HG03280 (cell line): ENCODE measurements around the gene RELA.
"Not testable (repeated sequence)": the region's sequence is repeated elsewhere in the genome, so short reads cannot be mapped to it uniquely, and the experiment has no call there.

Experiments used
- ATAC-seq: cut with Tn5 transposase; IDR thresholded peaks from one replicate; pipeline ENCODE4 v1.9.1; 2021; ENCODE audit warnings: mild to moderate bottlenecking, moderate library complexity; ENCODE audit not compliant: unreplicated experiment

Gene RELA

DNA sequence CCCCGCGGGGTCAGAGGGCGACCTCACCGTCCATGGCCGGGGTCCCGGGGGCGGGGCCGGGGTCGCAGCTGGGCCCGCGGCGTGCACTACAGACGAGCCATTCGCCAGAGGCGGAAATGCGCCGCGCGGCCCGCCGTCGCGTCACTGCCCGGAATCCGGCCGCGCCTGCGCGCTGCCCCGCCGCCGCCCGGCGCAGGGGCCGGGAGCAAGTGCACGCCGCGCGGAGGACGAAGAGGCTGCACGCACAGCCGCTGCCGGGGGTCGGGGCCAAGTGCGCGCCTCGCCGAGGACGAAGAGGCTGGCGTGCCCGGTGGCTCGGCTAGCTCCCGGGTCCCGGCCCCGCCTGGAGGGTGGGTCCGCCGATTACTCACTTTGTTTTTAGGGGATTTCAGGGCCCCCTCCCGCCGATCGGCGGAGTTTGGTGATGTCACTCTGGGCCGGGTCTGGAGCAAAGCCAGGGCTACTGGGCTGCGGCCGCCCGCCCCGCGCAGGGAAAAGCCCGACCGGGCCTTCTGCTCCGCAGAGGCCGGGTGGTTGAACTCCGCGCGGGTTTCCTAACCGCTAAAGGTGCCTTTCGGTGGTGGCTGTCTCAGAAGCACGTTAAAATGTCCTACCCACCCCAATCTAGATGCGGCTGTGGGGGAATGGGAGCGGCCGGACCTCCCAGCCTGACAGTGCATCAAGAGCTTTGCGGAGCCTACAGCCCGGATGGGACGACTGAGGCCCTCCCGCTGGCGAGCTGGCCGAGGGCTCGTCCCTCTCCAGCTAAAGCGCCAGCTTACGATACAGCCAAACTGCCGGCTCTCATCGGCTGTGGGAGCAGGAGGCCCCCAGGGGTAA, at the start of gene RELA:
TSS of gene RELA (minus strand) at position 118 of the 840 bp plus-strand sequence. CDS start at position 34, 84 bp downstream.
- ATAC-seq, result peak; percentile 87

DNA sequence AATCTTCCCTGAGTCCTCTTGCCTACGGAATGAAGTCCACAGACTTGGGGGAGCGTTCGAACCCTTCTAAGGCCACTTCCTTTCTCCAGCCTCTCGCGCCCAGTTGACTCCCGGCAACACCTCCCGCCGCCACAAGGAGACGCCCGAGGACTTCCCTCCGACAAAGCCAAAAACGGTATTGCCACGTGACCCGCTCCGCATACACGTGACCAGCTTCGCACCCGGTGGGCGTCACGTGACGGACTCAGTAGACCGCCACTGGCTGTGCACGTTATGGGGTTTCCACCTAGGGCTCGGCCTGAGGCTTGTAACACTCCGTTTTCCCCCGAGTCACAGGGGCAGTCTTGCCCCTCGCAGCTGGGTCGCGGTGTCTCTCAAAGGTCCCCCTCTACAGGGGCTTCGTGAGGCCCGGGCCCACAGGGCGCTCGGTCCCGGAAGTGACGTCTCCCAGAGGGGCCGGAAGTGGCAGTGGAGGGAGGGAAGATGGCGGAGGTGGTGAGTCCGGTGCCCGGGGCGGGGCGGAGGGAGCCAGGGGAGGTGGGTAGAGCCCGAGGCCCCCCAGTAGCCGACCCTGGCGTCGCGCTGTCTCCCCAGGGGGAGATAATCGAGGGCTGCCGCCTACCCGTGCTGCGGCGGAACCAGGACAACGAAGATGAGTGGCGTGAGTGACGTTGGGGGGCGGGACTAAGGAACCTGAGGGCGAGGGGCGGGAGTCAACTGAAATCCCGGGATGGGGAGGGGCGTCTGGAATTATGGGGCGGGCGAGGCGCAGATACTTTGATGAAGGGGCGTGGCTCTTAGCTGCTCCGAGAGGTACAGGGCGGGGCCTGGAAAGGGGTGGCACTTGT, 49.3 kb upstream of the RELA start, which contains the start of gene KAT5:
TSS of gene KAT5 (plus strand) at position 468 of the 848 bp plus-strand sequence. CDS start at position 484, 16 bp downstream.
- ATAC-seq, result peak; percentile 87

- ATAC-seq, result no peak
Measured at GRCh38 chr11:65710421-65710820, 47.7 kb upstream of the RELA start.

DNA sequence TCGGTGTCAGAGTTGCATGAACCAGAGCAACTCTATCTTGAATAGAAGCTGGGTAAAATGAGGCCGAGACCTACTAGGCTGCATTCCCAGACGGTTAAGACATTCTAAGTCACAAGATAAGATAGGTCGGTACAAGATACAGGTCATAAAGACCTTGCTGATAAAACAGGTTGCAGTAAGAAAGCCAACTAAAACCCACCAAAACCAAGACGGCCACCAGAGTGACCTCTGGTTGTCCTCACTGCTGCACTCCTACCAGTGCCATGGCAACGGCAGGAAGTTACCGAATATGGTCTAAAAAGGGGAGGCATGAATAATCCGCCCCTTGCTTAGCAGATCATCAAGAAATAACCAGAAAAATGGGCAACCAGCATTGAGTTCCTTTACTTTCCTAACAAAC, 46.9 kb upstream of the RELA start:
- no peak for ATAC-seq

DNA sequence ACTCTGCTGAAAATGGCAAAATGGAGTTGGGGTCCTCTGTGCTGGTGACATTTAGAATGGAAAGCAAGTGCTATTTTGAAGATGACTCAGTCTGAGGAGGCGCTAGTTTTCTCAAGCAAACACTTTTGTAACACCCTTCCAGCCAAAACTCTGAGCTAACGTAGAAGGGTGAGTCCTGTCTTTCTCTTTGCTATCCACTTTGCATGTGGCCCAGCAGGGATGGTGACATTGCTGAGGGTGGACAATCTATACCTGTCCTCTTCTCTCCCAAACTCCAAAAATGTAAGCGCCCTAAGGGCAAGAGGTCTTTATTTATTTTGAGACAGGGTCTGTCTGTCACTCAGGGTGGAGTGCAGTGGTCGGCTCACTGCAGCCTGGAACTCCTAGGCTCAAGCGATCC, 45.7 kb upstream of the RELA start:
- ATAC-seq, result no peak

DNA sequence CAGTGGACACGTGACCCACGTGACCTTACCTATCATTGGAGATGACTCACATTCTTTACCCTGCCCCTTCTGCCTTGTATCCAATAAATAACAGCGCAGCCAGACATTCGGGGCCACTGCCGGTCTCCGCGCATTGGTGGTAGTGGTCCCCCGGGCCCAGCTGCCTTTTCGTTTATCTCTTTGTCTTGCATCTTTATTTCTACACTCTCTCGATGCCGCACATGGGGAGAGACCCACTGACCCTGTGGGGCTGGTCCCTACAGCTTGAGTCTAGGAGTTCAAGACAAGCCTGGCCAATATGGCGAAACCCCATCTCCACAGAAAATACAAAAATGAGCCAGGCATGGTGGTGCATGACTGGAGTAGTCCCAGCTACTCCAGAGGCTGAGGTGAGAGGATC, 44.3 kb upstream of the RELA start:
- not testable (repeated sequence) for ATAC-seq

DNA sequence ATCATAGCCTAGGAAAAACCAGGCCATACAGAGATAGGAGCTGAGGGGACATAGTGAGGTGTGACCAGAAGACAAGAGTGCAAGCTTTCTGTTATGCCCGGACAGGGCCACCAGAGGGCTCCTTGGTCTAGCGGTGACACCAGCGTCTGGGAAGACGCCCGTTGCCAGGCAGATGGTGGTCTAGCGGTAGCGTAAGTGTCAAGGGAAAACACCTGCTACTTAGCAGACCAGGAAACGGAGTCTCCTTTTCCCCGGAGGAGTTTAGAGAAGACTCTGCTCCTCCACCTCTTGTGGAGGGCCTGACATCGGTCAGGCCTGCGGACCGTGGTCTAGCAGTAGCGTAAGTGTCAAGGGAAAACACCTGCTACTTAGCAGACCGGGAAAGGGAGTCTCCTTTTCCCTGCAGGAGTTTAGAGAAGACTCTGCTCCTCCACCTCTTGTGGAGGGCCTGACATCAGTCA, 43.6 kb upstream of the RELA start:
- ATAC-seq, result not testable (repeated sequence)

- no peak for ATAC-seq
Measured at GRCh38 chr11:65703846-65704245, 41.1 kb upstream of the RELA start.

DNA sequence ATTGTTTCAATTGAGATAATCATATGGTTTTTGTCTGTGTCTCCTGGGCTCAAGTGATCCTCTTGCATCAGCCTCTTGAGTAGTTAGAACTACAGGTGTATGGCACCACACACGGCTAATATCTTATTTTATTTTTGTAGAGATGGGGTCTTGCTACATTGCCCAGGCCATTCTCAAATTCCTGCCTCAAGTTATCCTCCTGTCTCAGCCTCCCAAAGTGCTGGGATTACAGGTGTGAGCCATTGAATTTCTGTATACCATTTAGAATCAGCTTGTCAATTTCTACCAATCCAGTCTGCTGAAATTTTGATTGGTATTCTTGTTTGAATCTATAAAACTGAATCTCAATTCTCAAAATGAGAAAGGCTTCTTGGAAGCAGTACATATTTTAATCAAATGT, 39.0 kb upstream of the RELA start:
- ATAC-seq, result no peak

GRCh38 chr11:65700399-65700798, 37.7 kb upstream of the RELA start:
- ATAC-seq, result no peak

DNA sequence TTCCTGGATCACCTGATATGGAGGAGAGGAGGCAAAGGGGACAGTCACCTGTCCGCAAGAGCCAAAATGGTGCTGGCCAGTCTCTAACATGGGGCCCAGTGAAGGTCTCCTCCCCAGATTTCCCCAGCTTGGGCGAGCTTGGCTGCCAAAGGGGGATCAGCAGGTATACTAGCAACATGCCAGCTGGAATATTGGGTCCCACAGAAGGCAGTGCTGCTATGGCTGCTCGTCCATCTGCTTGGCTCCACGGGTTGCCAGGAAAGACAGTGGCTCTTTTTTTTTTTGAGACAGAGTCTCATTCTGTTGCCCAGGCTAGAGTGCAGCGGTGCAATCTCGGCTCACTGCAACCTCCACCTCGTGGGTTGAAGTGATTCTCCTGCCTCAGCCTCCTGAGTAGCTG, 36.6 kb upstream of the RELA start:
- no peak for ATAC-seq

- no peak for ATAC-seq
Measured at GRCh38 chr11:65698205-65698604, 35.5 kb upstream of the RELA start.

GRCh38 chr11:65696802-65697552, 34.3 kb upstream of the RELA start:
- no peak for ATAC-seq

GRCh38 chr11:65695459-65696241, 32.9 kb upstream of the RELA start:
- no peak for ATAC-seq

DNA sequence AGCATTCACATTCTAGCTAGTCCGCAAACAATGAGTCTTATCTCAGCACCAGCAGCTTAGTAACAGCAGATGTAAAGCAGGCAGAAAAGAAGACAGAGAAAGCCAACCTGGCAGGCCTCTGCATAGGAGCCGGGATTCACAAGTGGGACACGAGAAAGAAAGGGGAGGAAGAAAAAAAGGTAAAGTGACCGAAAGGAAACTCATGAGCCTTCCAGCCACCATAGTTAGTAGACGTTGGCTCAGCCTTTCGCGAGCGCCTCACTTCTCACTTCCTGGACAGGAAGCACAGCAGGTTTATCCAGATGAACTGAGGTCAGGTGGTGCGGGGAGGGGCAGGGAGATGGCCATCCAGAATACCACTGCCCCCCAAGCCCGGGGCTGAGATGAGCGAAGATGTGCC, 29.7 kb upstream of the RELA start:
- no peak for ATAC-seq

DNA sequence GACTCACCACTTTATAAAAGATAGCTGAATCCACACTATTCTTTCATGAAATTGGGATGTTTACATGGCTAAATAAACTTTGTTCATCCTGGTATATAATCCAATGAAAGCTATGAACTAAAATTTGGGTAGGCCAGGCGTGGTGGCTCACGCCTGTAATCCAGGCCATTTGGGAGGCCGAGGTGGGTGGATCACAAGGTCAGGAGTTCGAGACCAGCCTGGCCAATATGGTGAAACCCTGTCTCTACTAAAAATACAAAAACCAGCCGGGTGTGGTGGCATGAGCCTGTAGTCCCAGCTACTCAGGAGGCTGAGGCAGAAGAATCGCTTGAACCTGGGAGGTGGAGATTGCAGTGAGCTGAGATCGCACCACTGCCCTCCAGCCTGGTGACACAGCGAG, 29.1 kb upstream of the RELA start:
- ATAC-seq, result not testable (repeated sequence)

GRCh38 chr11:65685981-65686380, 23.3 kb upstream of the RELA start:
- no peak for ATAC-seq

GRCh38 chr11:65683480-65683879, 20.8 kb upstream of the RELA start:
- ATAC-seq, result not testable (repeated sequence)

- ATAC-seq, result no peak
Measured at GRCh38 chr11:65680192-65680743, 17.6 kb upstream of the RELA start.

GRCh38 chr11:65672982-65673381, 10.3 kb upstream of the RELA start:
- no peak for ATAC-seq
